Heart left ventricle (tissue), 16 donors: ENCODE measurements around the gene HDAC4. TPM values are rescaled to one million over a fixed set of nuclear protein-coding genes. Genes with fewer than 3 reads are reported as not detected.

Source experiments
- ATAC-seq, 4 donors: fragments of 200-7000 bp; cut with Tn5 transposase; one replicate each; pipeline ENCODE4 v1.9.1; 2020 to 2022; ENCODE audit warnings: moderate library complexity in 4 of 4, mild to moderate bottlenecking in 3 of 4, moderate number of reproducible peaks in 1 of 4
- DNase-seq, 5 donors: peaks; one replicate each; pipeline ENCODE4 v3.0.0-alpha.2; 2020
- H3K27ac ChIP-seq, 12 donors: fragments of 200-600 bp; sonication (generic) in 4 of 12; one replicate each; pipeline versions ENCODE4 v1.5.0 to v1.8.0; 2016 to 2022; ENCODE audit warnings: mild to moderate bottlenecking in 2 of 12
- H3K27me3 ChIP-seq, 9 donors: fragments of 200-600 bp; sonication (generic) in 2 of 9; one replicate each; pipeline versions ENCODE4 v1.5.1 to v1.8.0; 2016 to 2022; ENCODE audit warnings: mild to moderate bottlenecking in 3 of 9
- H3K36me3 ChIP-seq, 9 donors: fragments of 200-600 bp; sonication (generic) in 2 of 9; one replicate each; pipeline versions ENCODE4 v1.5.0 to v1.8.0; 2018 to 2022; ENCODE audit warnings: mild to moderate bottlenecking in 2 of 9
- H3K4me1 ChIP-seq, 12 donors: fragments of 200-600 bp; sonication (generic) in 4 of 12; one replicate each; pipeline versions ENCODE4 v1.5.0 to v1.8.0; 2016 to 2022; ENCODE audit warnings: mild to moderate bottlenecking in 3 of 12
- H3K4me3 ChIP-seq, 12 donors: fragments of 200-600 bp; sonication (generic) in 4 of 12; one replicate each; pipeline versions ENCODE4 v1.5.0 to v1.8.0; 2017 to 2022; ENCODE audit warnings: mild to moderate bottlenecking in 9 of 12, moderate library complexity in 4 of 12
- H3K9me3 ChIP-seq, 12 donors: fragments of 200-600 bp; sonication (generic) in 4 of 12; one replicate each; pipeline versions ENCODE4 v1.5.0 to v1.8.0; 2016 to 2022; ENCODE audit warnings: mild to moderate bottlenecking in 1 of 12
- CTCF ChIP-seq, 12 donors: fragments of 200-600 bp; sonication (generic) in 4 of 12; IDR thresholded peaks; one replicate each; pipeline versions ENCODE4 v1.5.0 to v1.8.0; 2018 to 2022; ENCODE audit warnings: antibody characterized with exemption in 12 of 12, mild to moderate bottlenecking in 5 of 12
- POLR2A ChIP-seq, 2 donors: fragments of 450-650 bp; IDR thresholded peaks; one replicate each; pipeline ENCODE4 v1.6.1; 2017; ENCODE audit warnings: antibody characterized with exemption in 2 of 2, mild to moderate bottlenecking in 2 of 2, moderate library complexity in 2 of 2
- WGBS, 4 donors: extraction: QIAGEN DNeasy Blood & Tissue Kit in 2 of 4; methylation state at CpG; one replicate each; pipeline versions ENCODE4 v1.1.5 to v1.1.7; 2013 to 2018; 5-methylcytosine and 5-hydroxymethylcytosine counted together
- intact Hi-C, 10 donors: fragments of 100-400 bp; cut with DNase I; formaldehyde crosslinking; loops; one replicate each; pipeline versions ENCODE4 v1.11.1 to v1.14.2; 2022
- polyA plus RNA-seq, 2 donors: library from polyadenylated mRNA; stranded (reverse); fragments of 200-250 nt; gene quantifications; one replicate each; pipeline ENCODE4 v1.2.3, GENCODE V29; 2013
- total RNA-seq, 9 donors: library from RNA; depleted of rRNA in 2 of 9; stranded (reverse); fragments of >200 nt in 2 of 9; fragmentation: NEBNext Ultra II Directional in 3 of 9; extraction: Animal tissue kit (Norgen Biotek cat#: 25700) in 3 of 9; gene quantifications; one replicate each; pipeline versions ENCODE4 v1.1.0 to v1.2.4, GENCODE V29; 2016 to 2023
- donor health status: ischemic (EF 13 %, LVEDD 7.1; RV severe dilation, severe dysfunction).
- donor health status: healthy with polysubstance abuse.
- donor health status: DM: no; HTN: yes; CAD: no.
- donor health status: DM: no; HTN: no; CAD: no.
- donor health status: ischemic (EF 25% LVEDD 6.9; RV normal size, moderate dysfunction).
- donor health status: ischemic (EF 25% LVEDD 5.7; RV mildly dilated, moderate dysfunction).
- donor health status: healthy.
- donor health status: DM: yes; HTN: yes; CAD: no.
- donor health status: ischemic (EF 35%, LVEDD 5.7; RV mildly dilated, moderate dysfunction).
- donor health status: nonischemic (EF 11% LVEDD 7.7; RV severe dilation, severe dysfunction).
- donor health status: DM: yes; HTN: yes; CAD: no.
- donor health status: PGD.
- donor health status: ischemic (EF 29% LVEDD 5.4; RV normal size, mild dysfunction).
- donor health status: nonischemic (EF 23%, LVEDD 6.1; RV moderate dilation, normal function).

Gene HDAC4
- total and polyA plus RNA-seq, 11 donors: 13.9 to 37.6 (median 27.5) TPM

- no peak for ATAC-seq
- Histone ChIP-seq H3K4me1 (peaks cover 12 to 98% (median 48%) of the 10 kb centered on the region in 12 donors), H3K27me3 (no peaks in the 10 kb centered on the region), H3K27ac (peak overlapping the region in 2 of 12 donors; percentile 79 to 84), H3K36me3 (no peaks in the 10 kb centered on the region), H3K9me3 (peaks cover 0 to 16% (median 7%) of the 10 kb centered on the region in 12 donors), H3K4me3 (no peak overlapping the region)
- 89 to 97% (median 92%) methylated on average over 14 to 22 of the region's 22 CpGs for WGBS, 4 donors
- no peak for TF ChIP-seq POLR2A (IDR thresholded peaks at IDR 0.05)
- no peak for TF ChIP-seq CTCF (IDR thresholded peaks at IDR 0.05)
- DNase-seq: peak in 2 of 5 donors; percentile 13 to 61
- intact Hi-C loops: no loop called here
These were observed 138.9 kb downstream of the HDAC4 start for GRCh38 chr2:239261796-239262483.

- intact Hi-C loops: no loop called here
- DNase-seq: peak in 1 of 5 donors; percentile 13
- H3K4me1 ChIP-seq: peaks cover 12 to 98% (median 45%) of the 10 kb centered on the region in 12 donors
- TF ChIP-seq CTCF (IDR thresholded peaks at IDR 0.05) (no peak), POLR2A (IDR thresholded peaks at IDR 0.05) (no peak)
- peak overlapping the region in 1 of 12 donors; percentile 84 for H3K27ac ChIP-seq
- H3K4me3 ChIP-seq: no peak overlapping the region
- ATAC-seq: no peak
- H3K9me3 ChIP-seq: peaks cover 0 to 16% (median 7%) of the 10 kb centered on the region in 12 donors
- no peaks in the 10 kb centered on the region for H3K36me3 ChIP-seq
- 93 to 96% (median 94%) methylated on average over 5 to 8 of the region's 8 CpGs for WGBS, 4 donors
- no peaks in the 10 kb centered on the region for H3K27me3 ChIP-seq
These were observed 139.5 kb downstream of the HDAC4 start for GRCh38 chr2:239261356-239261755.

GRCh38 chr2:239260546-239261327 lies 140.1 kb downstream of the HDAC4 start:
- H3K4me1 ChIP-seq: peaks cover 12 to 98% (median 40%) of the 10 kb centered on the region in 12 donors
- DNase-seq (peak in 2 of 5 donors; percentile 15 to 21), ATAC-seq (no peak)
- H3K27ac ChIP-seq: peak overlapping the region in 2 of 12 donors; percentile 84 to 88
- intact Hi-C loops: no loop called here
- no peak overlapping the region for H3K4me3 ChIP-seq
- H3K9me3 ChIP-seq: peaks cover 0 to 16% (median 7%) of the 10 kb centered on the region in 12 donors
- no peaks in the 10 kb centered on the region for H3K27me3 ChIP-seq
- no peak for TF ChIP-seq POLR2A (IDR thresholded peaks at IDR 0.05)
- TF ChIP-seq CTCF (IDR thresholded peaks at IDR 0.05): no peak
- H3K36me3 ChIP-seq: no peaks in the 10 kb centered on the region
- 89 to 98% (median 95%) methylated on average over 19 to 21 of the region's 21 CpGs for WGBS, 4 donors
